Activated T-helper 2 cell treated with anti-CD3 and anti-CD28 coated beads, Interferon-gamma antibody, Interleukin-2, Interleukin-4, amounts not matched to agents 10 μg/mL and 5 μg/mL and 100 μg/mL, durations not matched to agents 14 hours and 24 hours and 36 hours (primary cell): ENCODE measurements around the gene FAM169A. TPM values are rescaled to one million over a fixed set of nuclear protein-coding genes. Genes with fewer than 3 reads are reported as not detected.
"Not testable (repeated sequence)": the region's sequence is repeated elsewhere in the genome, so short reads cannot be mapped to it uniquely, and the experiment has no call there.

ENCODE experiments used
- DNase-seq: peaks from one replicate; pipeline ENCODE4 v3.0.0; 2021; ENCODE audit warnings: low spot score
- H3K27ac Mint-ChIP-seq: one replicate; pipeline ENCODE4 v1.8.0; 2021; ENCODE audit warnings: mixed read lengths
- H3K27me3 Mint-ChIP-seq: one replicate; pipeline ENCODE4 v1.8.0; 2021; ENCODE audit warnings: low read depth, mixed read lengths
- H3K36me3 Mint-ChIP-seq: one replicate; pipeline ENCODE4 v1.8.0; 2021; ENCODE audit warnings: low read depth, mixed read lengths
- H3K4me1 Mint-ChIP-seq: one replicate; pipeline ENCODE4 v1.8.0; 2021; ENCODE audit warnings: low read depth, mixed read lengths
- H3K4me3 Mint-ChIP-seq: one replicate; pipeline ENCODE4 v1.8.0; 2021; ENCODE audit warnings: low read depth, mild to moderate bottlenecking, moderate library complexity, mixed read lengths
- H3K9me3 Mint-ChIP-seq: one replicate; pipeline ENCODE4 v1.8.0; 2021; ENCODE audit warnings: mixed read lengths
- intact Hi-C: fragments of 100-400 bp; cut with micrococcal nuclease; formaldehyde crosslinking; loops from one replicate; pipeline ENCODE4 v1.15.1; 2023
- total RNA-seq: library from RNA; stranded (reverse); gene quantifications from 2 replicates; pipeline ENCODE4 v1.2.3, GENCODE V29; 2022

FAM169A gene
- total RNA-seq, 1 donor from 2014 or later = 2.1 TPM

- H3K36me3 Mint-ChIP-seq = no peaks in the 10 kb centered on the region
- H3K4me1 Mint-ChIP-seq = no peaks in the 10 kb centered on the region
- H3K27ac Mint-ChIP-seq = no peak overlapping the region
These were observed 43.9 kb downstream of the FAM169A start for GRCh38 chr5:74822288-74822687.

DNA sequence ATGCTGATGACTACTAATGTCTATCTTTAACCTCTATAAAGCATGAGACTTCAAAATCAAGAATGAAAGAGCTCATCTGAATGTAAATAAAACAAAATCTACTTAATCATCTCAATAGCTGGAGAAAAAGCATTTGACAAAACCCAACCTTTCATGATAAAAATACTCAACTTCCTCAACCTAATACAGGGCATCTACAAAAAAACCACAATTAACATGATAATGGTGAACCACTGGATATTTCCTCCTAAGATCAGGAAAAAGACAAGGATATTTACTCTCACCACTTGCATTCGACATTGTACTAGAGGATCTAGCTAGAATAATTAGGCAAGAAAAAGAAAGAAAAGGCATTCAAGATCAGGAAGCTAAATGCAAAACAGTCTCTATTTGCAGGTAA lies 49.3 kb downstream of the FAM169A start:
- H3K4me1 Mint-ChIP-seq = no peaks in the 10 kb centered on the region
- no peaks in the 10 kb centered on the region for H3K9me3 Mint-ChIP-seq
- no peak overlapping the region for H3K27ac Mint-ChIP-seq
- intact Hi-C loops = no loop called here
- H3K4me3 Mint-ChIP-seq = no peak overlapping the region
- no peak for DNase-seq
- H3K36me3 Mint-ChIP-seq = no peaks in the 10 kb centered on the region
- no peaks in the 10 kb centered on the region for H3K27me3 Mint-ChIP-seq

More at GRCh38 chr5:74822288-74822687, 43.9 kb downstream of the FAM169A start:
- no peaks in the 10 kb centered on the region for H3K9me3 Mint-ChIP-seq
- H3K4me3 Mint-ChIP-seq = no peak overlapping the region
- DNase-seq = no peak
- intact Hi-C loops = no loop called here
- H3K27me3 Mint-ChIP-seq = no peaks in the 10 kb centered on the region

DNA sequence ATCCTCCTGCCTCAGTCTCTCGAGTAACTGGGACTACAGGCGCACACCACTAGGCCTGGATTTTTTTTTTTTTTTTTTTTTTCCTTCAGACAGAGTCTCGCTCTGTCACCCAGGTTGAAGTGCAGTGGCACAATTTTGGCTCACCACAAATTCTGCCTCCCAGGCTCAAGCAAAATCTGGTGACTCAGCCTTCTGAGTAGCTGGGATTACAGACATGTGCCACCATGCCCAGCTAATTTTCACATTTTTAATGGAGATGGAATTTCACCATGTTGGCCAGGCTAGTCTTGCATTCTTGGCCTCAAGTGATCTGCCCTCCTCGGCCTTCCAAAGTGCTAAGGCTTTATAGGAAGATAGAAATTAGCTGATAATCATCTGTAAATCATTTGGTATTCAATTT lies 55.3 kb downstream of the FAM169A start:
- Mint-ChIP-seq H3K9me3 (no peaks in the 10 kb centered on the region), H3K36me3 (no peaks in the 10 kb centered on the region), H3K27me3 (no peaks in the 10 kb centered on the region), H3K4me1 (no peaks in the 10 kb centered on the region), H3K4me3 (no peak overlapping the region), H3K27ac (no peak overlapping the region)
- intact Hi-C loops = no loop called here
- no peak for DNase-seq

- H3K27ac Mint-ChIP-seq = no peak overlapping the region
- H3K9me3 Mint-ChIP-seq = no peaks in the 10 kb centered on the region
- H3K36me3 Mint-ChIP-seq = no peaks in the 10 kb centered on the region
- H3K27me3 Mint-ChIP-seq = no peaks in the 10 kb centered on the region
- no peak overlapping the region for H3K4me3 Mint-ChIP-seq
- intact Hi-C loops = no loop called here
- H3K4me1 Mint-ChIP-seq = no peaks in the 10 kb centered on the region
- DNase-seq = no peak
These were observed 64.2 kb downstream of the FAM169A start for GRCh38 chr5:74801941-74802340.

DNA sequence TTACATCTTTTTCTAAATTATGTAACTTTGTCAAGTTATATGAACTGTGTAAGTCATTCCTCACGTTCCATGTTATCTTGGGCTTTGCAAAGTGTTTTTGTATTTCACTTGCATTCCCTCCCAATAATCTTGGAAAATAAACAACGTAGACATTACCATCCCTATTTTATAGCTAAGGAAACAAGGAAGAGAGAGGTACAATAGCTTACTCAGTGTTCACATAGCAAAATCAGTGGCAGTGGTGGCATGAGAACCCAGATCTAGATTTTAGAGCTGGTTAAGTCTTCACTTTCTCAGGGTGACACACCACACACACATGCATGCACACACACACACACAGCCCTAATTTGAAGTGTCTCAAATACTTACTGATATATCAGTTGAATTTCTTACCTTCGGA lies 65.0 kb downstream of the FAM169A start:
- no peaks in the 10 kb centered on the region for H3K4me1 Mint-ChIP-seq
- intact Hi-C loops = no loop called here
- H3K36me3 Mint-ChIP-seq = no peaks in the 10 kb centered on the region
- H3K27me3 Mint-ChIP-seq = no peaks in the 10 kb centered on the region
- no peak for DNase-seq
- H3K4me3 Mint-ChIP-seq = no peak overlapping the region
- no peak overlapping the region for H3K27ac Mint-ChIP-seq
- no peaks in the 10 kb centered on the region for H3K9me3 Mint-ChIP-seq

DNA sequence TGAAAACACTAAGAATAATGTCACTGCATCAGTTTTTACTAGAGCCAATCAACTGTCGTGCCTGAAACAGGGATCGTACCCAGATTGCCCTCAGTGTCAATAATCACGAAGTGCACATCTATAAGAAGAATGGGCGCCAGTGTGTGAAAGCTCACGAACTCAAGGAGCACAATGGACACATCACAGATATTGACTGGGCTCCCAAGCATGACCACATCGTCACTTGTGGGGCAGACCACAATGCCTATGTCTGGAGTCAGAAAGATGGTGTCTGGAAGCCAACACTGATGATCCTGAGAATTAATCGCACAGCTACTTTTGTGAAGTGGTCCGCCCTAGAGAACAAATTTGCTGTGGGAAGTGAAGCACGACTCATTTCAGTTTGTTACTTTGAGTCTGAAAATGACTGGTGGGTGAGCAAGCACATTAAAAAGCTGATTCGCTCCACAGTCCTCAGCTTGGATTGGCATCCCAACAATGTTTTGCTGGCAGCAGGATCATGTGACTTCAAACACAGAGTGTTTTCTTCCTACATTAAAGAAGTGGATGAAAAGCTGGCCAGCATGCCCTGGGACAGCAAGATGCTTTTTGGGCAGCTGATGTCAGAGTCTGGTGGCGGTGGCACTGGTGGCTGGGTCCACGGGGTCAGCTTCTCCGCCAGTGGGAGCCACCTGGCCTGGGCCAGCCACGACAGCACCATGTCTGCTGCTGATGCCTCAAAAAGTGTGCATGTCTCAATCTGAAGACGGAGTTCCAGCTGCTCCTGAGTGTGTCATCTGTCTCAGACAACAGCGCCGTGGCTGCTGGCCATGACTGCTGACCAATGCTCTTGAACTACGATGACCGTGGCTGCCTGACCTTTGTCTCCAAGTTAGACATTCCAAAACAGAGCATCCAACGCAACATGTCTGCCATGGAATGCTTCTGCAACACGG lies 66.9 kb downstream of the FAM169A start:
- no peaks in the 10 kb centered on the region for H3K36me3 Mint-ChIP-seq
- DNase-seq = no peak
- intact Hi-C loops = no loop called here
- no peak overlapping the region for H3K4me3 Mint-ChIP-seq
- H3K27ac Mint-ChIP-seq = no peak overlapping the region
- no peaks in the 10 kb centered on the region for H3K9me3 Mint-ChIP-seq
- no peaks in the 10 kb centered on the region for H3K27me3 Mint-ChIP-seq
- H3K4me1 Mint-ChIP-seq = no peaks in the 10 kb centered on the region

DNA sequence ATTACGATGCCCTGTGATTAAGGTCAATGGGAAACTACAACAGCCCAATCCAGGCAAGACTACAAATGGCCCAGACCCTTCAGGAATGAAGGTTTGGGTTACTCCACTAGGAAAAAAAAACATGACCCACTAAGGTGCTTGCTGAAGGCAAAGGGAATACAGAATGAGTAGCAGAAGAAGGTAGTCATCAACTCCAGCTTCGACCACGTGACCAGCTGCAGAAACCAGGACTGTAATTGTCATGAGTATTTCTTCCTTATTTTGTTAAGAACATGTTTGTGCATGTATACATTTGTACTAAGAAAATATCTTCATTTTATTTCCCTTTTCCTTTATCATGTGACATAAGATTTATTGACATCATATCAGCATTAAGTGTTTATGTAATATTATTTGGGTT lies 74.5 kb downstream of the FAM169A start:
- intact Hi-C loops, H3K27me3 Mint-ChIP-seq, H3K36me3 Mint-ChIP-seq, H3K9me3 Mint-ChIP-seq, H3K4me3 Mint-ChIP-seq, H3K27ac Mint-ChIP-seq, H3K4me1 Mint-ChIP-seq, DNase-seq: not testable (repeated sequence)

DNA sequence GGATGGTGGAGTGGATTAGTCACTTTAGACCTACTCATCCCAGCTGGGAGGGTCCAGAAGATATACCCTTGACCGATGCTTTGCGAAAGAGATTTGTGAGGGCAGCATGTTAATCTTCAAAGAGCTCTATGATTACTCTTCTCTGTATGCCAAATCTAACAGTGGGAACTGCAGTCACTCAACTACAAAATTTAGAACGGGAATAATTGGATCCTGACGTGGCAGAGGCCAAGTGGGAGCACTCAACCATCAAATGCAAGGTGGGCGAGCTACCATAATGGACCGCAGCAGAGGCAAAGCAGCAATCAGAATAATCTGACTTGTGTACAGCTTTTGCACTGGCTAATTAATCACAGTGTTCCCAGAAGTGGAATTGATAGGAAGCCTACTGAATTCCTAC lies 78.8 kb downstream of the FAM169A start:
- no peaks in the 10 kb centered on the region for H3K9me3 Mint-ChIP-seq
- no peak overlapping the region for H3K4me3 Mint-ChIP-seq
- no peaks in the 10 kb centered on the region for H3K36me3 Mint-ChIP-seq
- no peaks in the 10 kb centered on the region for H3K4me1 Mint-ChIP-seq
- intact Hi-C loops = no loop called here
- H3K27ac Mint-ChIP-seq = no peak overlapping the region
- no peaks in the 10 kb centered on the region for H3K27me3 Mint-ChIP-seq
- no peak for DNase-seq

GRCh38 chr5:74786851-74787250 lies 79.3 kb downstream of the FAM169A start:
- Mint-ChIP-seq H3K4me3 (no peak overlapping the region), H3K27ac (no peak overlapping the region), H3K36me3 (no peaks in the 10 kb centered on the region), H3K9me3 (no peaks in the 10 kb centered on the region), H3K27me3 (no peaks in the 10 kb centered on the region), H3K4me1 (no peaks in the 10 kb centered on the region)
- DNase-seq = no peak
- intact Hi-C loops = no loop called here

DNA sequence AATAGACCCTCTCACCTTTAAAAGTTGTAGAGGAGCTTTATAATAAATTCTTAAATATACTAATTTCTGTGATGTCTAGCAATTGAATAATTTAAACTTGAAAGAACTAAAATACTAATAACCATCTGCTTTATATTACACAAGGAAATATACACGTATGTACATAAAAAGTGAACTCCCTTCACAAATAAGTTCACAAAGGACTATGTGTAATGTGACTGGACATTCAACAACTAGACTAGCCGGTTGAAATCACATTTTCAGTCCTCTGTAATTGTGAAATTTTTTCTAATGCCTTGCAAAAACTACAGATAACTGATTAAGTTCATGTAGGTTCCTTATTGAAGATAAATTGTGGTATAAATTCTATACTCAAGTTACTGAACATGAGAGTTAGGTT lies 87.6 kb downstream of the FAM169A start:
- intact Hi-C loops = no loop called here
- DNase-seq = no peak
- Mint-ChIP-seq H3K27me3 (no peaks in the 10 kb centered on the region), H3K27ac (no peak overlapping the region), H3K36me3 (peaks cover 20% of the 10 kb centered on the region), H3K4me1 (no peaks in the 10 kb centered on the region), H3K4me3 (no peak overlapping the region), H3K9me3 (no peaks in the 10 kb centered on the region)

GRCh38 chr5:74772359-74772758 lies 93.8 kb downstream of the FAM169A start:
- no peak overlapping the region for H3K27ac Mint-ChIP-seq
- H3K4me3 Mint-ChIP-seq = no peak overlapping the region

GRCh38 chr5:74767579-74767913 lies 98.6 kb downstream of the FAM169A start:
- intact Hi-C loops = loop anchor here (2.0 to 10.0 kb wide), 11 partner anchors 83 to 1203 kb away; partner anchors contain the start of genes ANKRA2, ANKRD31, CERT1 and GCNT4
- Mint-ChIP-seq H3K27ac (peak overlapping the region; percentile 98), H3K4me3 (peak overlapping the region; percentile 100), H3K4me1 (peaks cover 24% of the 10 kb centered on the region), H3K27me3 (no peaks in the 10 kb centered on the region), H3K36me3 (peaks cover 36% of the 10 kb centered on the region), H3K9me3 (no peaks in the 10 kb centered on the region)
- no peak for DNase-seq

More at GRCh38 chr5:74772359-74772758, 93.8 kb downstream of the FAM169A start:
- DNase-seq = no peak
- H3K9me3 Mint-ChIP-seq = no peaks in the 10 kb centered on the region
- no peaks in the 10 kb centered on the region for H3K27me3 Mint-ChIP-seq
- intact Hi-C loops = no loop called here
- H3K36me3 Mint-ChIP-seq = peaks cover 41% of the 10 kb centered on the region
- H3K4me1 Mint-ChIP-seq = peaks cover 10% of the 10 kb centered on the region

GRCh38 chr5:74766849-74767578 lies 99.2 kb downstream of the FAM169A start, which contains the start of the genes GFM2 and NSA2:
Gene GFM2, minus strand, starts transcription at chr5:74767117. Its CDS starts 3,375 bp downstream, at chr5:74763742.
Gene NSA2, plus strand, starts transcription at chr5:74767249. Its CDS starts 112 bp downstream, at chr5:74767361.
- no peaks in the 10 kb centered on the region for H3K27me3 Mint-ChIP-seq
- DNase-seq = peak; percentile 91
- H3K4me3 Mint-ChIP-seq = peak within 1 kb of the TSS; percentile 100
- peaks cover 29% of the 10 kb centered on the region for H3K4me1 Mint-ChIP-seq
- H3K9me3 Mint-ChIP-seq = no peaks in the 10 kb centered on the region
- H3K27ac Mint-ChIP-seq = peak within 1 kb of the TSS; percentile 98
- H3K36me3 Mint-ChIP-seq = peaks cover 38% of the 10 kb centered on the region
- intact Hi-C loops = loop anchor here (2.0 to 10.0 kb wide), 11 partner anchors 82 to 1202 kb away; partner anchors contain the start of genes ANKRA2, ANKRD31, CERT1 and GCNT4
